NCI-H446 (cell line): ENCODE results near the gene PEPD.

Experiments
- DNase-seq, 2 experiments: peaks; one replicate each; lab custom pipeline; 2025; lab: John Stamatoyannopoulos, UW

PEPD gene

GRCh38 chr19:33512021-33512420 lies 9.6 kb downstream of the PEPD start:
- DNase-seq, result no peak

GRCh38 chr19:33511346-33511745 lies 10.2 kb downstream of the PEPD start:
- DNase-seq, result no peak

GRCh38 chr19:33510462-33511194 lies 11.0 kb downstream of the PEPD start:
- DNase-seq, result no peak

GRCh38 chr19:33509774-33510173 lies 11.8 kb downstream of the PEPD start:
- no peak for DNase-seq

DNA sequence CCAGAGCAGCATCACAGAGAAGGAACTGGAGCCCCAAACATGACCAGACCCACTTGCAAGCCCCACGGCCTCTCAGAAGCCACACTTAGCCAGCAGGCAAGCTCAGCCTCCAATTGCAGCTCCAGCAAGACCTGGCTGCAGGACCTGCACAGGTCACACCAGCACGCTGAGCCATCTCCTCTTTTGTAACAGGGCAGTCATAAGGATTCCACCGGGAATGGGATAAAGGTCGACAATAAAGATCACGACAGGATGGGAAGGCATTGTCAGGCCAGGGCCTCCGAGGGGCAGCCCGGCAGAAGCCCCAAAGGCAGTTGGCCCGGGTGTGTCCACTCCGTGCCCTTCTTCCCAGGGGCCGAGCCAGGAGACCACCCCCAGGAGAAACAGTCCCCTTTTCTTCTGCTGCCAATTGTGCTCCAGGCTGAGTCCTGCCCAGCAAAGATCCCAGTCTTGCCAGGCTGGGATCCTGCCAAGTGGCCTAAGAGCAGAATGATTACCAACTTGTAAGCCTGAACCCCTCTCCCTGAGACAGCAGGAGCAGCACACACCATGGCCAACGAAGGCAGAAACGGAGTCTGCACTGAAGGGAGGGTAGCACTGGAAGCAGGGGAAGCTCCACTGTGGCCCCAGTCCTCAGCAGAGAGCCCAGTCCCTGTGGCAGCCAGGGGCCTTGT lies 12.5 kb downstream of the PEPD start:
- DNase-seq, result no peak

- DNase-seq, result no peak
Observed at GRCh38 chr19:33508431-33508830, 13.2 kb downstream of the PEPD start.

DNA sequence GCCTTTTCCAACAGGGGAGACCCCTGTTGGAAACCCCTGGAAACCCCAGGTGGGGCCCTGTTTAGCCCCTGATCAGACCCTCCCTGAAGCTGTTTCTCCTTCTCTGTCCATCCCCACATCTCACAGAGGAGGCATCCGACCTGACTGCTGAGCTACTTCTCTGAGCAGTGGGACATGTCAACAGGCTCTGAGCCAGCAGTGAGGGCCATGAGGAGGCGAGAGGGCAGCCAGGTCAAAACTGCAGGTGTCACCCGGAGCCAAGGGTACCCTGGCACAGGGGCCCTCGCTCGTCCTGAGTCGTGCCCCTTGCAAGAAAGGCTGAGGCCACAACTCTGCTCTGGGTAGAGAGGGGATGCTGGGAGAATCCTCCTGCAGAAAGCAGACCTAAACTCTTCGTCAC lies 13.6 kb downstream of the PEPD start:
- DNase-seq, result no peak

DNA sequence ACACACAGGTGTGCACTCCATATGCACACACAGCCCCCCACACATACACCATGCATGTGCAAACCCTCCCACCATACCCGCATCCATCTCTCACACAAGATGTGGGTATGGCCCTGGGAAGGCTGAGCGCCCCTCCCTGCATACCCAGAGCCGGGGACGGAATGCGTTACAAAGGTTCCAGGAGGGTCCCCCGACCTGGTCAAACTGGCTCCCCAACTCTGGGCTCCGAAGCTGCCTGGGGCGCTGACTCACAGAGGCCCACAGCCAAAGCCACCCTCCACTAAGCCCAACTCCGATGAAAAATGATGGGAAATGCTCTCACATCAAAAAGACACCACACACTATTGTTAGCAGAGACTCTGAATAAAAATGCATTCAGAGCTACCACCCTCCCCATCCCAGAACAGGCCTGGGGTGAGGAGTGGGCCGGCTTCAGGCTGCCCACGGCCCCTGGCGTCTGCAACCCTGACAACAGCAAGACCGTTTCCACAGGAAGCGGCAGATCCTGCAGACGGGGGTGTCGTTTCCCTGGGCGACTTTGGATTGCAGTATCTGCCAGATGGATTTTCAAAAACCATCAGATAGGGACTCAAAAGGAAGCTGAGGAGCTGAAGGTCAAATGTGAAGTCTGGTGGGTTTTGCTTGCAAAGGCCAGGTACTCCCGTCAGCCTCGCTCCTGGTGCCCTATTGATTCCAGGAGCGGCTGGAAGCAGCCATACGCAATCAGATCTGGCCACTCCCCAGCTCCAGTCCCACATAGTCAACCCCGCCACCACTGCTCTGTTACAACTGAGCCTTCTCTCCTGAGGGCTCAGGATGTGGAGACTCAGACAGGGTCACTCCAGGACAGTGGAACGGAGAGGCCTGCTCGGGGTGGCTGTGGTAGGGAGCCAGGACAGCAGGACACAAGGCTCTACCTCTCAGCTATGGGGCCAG lies 14.3 kb downstream of the PEPD start:
- DNase-seq, result no peak

DNA sequence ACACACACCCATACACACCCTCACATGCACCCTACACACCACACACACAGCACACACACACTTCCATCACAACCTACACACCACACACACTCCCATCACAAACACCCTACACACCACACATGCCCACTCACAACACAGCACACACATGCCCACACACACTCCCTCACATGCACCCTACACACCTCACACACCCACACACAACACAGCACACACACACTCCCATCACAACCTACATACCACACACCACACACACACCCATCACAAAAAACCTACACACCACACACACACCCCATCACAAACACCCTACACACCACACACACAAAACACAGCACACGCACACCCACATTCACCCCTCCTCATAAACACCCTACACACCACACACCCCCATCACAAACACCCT lies 15.1 kb downstream of the PEPD start:
- DNase-seq, result no peak

DNA sequence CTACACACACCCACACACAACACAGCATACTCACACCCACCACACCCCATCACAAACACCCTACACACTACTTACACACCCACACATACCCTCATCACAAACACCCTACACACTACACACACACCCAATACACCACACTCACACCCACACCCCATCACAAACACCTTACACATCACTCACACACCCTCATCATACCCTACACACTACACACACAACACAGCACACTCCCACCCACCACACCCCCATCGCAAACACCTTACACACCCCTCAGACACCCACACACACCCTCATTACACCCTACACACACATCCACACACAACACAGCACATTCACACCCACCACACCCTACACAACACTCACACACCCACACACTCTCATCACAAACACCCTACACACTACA lies 15.8 kb downstream of the PEPD start:
- no peak for DNase-seq

DNA sequence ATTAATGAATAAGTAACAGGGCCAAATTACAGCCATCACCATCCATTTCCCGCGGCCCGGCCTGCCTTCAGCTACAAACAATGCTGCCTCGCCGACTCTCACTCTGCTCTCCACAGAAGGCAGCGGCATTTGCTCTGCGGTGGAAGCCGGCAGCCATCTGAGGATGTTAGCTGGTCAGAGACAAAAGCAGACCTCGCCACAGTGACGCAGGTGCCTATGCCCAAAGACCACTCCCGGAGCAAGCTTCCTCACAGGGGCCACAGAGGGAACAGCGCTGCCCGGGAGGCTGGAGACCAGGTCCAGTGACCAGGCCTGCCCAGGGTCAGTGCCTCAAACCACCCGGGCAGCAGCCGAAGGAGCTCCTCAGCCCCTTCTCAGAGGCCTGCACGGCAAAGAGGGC lies 16.4 kb downstream of the PEPD start:
- no peak for DNase-seq

GRCh38 chr19:33504058-33504444 lies 17.5 kb downstream of the PEPD start:
- no peak for DNase-seq

DNA sequence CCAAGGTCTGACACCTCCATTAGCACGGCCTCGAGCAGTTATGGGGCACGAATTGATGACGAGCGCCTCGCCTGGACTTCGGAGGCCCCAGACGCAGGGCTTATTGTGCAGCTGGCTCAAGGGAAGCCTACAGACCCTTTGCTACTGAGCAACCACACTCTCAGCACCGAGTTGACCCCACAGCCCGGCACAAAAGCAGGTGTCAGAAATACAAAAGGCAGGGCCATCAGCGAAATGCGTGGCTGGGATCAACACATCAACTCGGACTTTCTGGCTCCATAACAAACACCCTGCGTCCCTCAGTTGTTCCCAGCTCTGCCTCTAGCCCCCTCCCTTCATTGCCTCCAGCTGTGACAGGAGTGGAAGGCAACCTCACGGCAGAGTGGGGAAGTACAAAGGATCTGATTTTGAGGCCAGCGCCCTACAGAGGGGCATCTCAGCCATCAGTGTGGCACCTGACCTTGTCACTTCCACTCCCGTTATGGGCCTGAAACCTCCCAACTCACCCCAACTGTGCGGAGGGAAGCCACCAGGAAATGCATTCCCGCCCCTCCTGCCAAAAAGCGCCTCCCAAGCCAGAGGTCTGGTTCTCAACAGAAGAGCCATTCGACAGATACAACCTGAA lies 18.0 kb downstream of the PEPD start:
- DNase-seq, result no peak

- no peak for DNase-seq
Observed at GRCh38 chr19:33503030-33503429, 18.6 kb downstream of the PEPD start.

GRCh38 chr19:33502521-33502920 lies 19.1 kb downstream of the PEPD start:
- no peak for DNase-seq

GRCh38 chr19:33501693-33502356 lies 19.8 kb downstream of the PEPD start:
- no peak for DNase-seq

DNA sequence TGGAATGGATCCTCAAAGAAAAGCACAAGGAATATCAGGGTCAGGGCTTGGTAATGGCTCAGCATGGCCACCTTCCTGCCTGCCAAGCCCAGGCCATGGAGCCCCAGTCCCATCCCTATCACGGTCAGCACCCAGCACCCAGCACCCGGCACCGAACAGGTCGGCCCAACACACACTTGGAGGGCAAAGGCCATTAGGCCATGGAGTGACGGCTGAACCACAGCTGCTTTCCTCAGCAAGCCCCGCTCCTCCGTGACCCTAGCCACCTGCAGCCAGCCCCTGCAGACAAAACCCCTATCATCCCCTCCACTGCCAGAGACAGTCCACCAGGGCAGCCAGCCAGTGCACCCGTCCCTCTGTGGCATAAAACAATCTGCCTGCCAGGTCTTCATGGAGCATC lies 20.6 kb downstream of the PEPD start:
- DNase-seq, result no peak

DNA sequence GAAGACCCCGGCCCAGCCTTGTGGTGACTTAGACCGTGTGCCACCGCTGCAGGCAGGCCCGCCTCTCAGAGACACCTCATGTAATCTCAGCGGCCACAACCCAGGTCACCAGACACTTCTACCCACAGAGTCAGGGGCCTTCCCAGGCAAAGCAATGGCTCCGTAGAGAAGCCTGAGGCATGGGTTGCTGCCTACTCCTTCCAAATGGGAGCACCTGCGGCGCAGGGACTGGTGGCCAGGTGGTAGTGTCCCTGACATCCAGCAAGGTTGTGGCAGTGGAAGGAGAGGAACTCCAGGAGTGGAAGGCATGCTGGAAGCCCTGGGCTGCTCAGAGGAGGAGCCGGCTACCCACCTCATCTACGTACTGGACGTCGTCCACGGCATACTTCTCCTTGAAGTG lies 21.0 kb downstream of the PEPD start:
- no peak for DNase-seq

DNA sequence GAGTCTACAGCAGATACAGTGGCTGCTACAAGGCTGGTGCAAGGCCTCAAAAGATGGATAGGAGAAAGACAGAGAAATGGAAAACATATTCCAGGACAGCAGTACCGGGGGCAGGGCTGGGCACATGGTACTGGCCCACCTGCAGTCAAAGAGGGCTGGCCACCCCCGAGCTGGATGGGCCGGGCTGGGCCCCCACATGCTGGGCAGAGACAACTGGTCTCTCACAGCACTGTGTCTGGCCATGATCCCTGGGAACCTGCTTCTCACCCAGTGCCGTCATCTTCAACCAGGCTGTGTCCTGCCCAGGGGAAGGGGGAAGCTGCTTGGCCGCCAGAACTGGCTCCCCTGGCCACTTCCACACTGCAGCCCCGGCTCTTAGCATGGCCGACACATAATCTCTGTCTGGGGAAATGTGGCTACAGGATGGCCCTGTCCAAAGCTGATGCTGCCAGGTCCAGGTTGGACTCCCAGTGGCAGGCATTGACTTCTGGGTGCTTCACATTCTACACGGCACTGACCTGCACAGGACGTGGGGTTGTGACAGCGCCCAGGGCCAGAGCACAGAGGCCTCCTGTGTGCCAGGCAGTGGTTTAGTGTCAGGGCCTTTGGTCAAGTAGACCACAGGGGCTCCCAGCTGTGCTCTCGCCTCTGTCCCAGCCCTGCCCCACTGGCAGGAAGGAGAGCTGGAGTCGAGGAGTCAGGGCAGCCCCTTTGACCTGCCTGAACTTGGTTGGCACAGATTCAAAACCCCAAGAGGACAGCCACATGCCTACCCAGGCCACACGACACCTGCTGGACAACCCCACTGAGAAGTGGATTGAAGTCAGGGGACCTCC lies 21.7 kb downstream of the PEPD start:
- DNase-seq, result no peak

GRCh38 chr19:33499248-33499647 lies 22.3 kb downstream of the PEPD start:
- DNase-seq, result no peak
